ENCODE measurements around the gene ANO3.

The ANO3 gene

DNA sequence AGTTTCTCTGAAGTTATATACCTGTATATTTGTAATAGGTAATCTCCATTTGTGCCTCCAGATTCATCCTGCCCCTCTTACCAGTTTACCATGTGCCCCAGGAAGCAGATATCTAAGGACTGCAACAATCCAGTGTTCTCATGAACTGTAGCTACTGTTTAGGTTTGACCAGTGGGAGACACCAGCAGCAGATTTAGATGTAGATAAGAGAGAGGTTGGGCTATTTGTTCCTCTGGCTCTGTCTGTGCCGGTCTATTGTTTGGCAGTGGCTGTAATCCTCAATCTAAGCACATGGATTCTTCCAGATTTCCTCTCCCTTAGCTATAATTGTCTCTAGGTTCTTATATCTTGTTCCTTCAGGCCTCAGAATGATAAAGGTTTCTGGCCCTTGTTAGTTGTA lies 88.4 kb downstream of the ANO3 start:
- no peak for FAIRE-seq
- DNase-seq (ENCODE audit: insufficient read length, low spot score): no peak
- no peak for TF ChIP-seq POLR2A (IDR thresholded peaks at IDR 0.05; ENCODE audit: low read depth, low read length)

DNA sequence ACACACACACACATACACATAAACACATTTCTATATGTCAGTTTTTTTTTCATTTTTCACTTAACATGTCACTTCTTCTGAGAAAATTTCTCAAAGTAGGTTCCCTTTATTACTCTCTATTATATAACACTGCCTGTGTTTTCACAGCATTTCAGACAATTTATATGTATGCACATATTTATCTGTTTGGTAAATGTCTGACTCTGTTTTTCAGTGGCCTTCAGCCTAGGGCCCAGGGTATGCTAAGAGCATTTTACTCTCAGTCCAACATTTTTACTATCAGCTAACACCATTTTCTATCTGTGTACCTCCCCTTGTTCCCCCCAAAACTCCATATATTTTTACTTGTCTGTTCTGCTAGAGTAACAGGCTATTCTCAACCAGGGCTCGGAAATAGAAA lies 92.3 kb downstream of the ANO3 start:
- no peak for DNase-seq (ENCODE audit: insufficient read length, low spot score)
- no peak for TF ChIP-seq POLR2A (IDR thresholded peaks at IDR 0.05; ENCODE audit: low read depth, low read length)
- FAIRE-seq: no peak

DNA sequence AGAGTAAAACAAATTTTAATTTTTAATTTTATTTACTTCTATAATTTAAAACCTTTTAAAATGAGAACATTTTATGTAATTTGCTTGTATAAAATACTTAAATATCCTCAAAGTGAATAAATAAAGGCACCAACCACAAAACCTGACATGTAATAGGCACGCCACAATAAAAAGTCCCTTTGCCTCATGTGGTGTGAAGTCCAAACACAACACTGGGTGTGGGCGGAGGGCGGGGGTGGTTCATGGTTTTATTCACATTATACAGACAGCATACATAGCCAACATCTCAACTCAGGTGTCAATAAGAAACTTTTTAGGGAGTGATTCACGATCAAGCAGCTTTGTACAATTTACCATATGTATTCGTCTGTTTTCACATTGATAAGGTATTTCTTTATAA lies 107.9 kb downstream of the ANO3 start:
- no peak for TF ChIP-seq POLR2A (IDR thresholded peaks at IDR 0.05; ENCODE audit: low read depth, low read length)

DNA sequence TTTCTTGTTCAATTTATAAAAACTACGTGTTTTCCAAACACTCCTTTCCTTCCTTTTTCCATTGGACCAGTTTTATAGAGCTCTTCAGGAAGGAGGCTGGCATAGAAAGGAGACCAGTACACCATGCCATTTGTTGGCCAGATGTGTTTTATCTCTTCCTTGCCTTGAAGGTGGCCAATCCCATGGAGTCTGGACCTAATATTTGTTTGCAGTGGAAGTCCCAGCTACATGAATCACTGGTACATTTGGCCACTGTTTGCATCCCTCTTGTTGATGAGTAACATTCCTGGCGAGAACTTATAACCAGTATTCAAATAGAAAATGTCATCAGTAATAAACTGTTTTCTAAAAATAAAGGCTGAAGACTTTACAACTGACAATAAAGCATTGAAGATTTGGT lies 110.2 kb downstream of the ANO3 start:
- DNase-seq (ENCODE audit: insufficient read length, low spot score) (no peak), FAIRE-seq (no peak)
- no peak for TF ChIP-seq POLR2A (IDR thresholded peaks at IDR 0.05; ENCODE audit: low read depth, low read length)

More for the DNA sequence above, 107.9 kb downstream of the ANO3 start:
- DNase-seq (ENCODE audit: insufficient read length, low spot score) (no peak), FAIRE-seq (no peak)

DNA sequence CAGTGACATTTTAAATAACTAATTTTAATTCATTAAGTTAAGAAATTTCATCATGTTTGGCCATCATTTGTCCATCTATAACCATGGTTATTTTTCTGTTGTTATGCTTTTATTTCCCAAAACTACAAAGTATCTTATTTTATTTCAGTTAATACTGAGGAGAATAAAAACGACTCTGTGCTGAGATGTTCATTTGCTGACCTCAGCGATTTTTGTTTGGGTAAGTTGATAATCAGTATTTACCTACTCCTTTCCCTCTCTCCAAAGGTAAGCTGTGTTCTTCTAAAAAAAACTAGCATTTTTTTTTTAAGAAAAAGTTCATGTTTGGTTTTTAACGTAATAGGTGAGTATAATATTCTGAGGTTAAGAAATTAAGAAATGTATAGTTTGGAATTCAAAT lies 111.7 kb downstream of the ANO3 start:
- no peak for DNase-seq (ENCODE audit: insufficient read length, low spot score)
- no peak for FAIRE-seq
- TF ChIP-seq POLR2A (IDR thresholded peaks at IDR 0.05; ENCODE audit: low read depth, low read length): no peak

DNA sequence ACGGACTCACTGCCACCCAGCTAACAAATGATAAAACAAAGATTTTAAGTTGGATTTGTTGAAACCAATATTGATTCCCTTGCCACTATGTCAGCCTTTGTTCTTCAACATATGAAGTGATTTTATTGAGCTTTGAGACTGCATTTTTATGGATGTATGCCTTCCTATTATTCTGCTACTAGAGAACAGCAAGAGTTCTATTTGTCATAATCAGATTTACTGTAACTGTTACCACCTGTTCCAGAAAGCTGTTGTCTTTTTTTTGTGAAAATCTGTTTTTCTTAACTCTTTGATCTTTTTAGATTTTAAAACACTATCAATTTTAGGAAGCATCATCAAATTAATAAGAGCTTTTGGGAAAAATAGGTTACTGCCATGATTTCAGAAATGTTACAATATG lies 125.7 kb downstream of the ANO3 start:
- no peak for FAIRE-seq

DNA sequence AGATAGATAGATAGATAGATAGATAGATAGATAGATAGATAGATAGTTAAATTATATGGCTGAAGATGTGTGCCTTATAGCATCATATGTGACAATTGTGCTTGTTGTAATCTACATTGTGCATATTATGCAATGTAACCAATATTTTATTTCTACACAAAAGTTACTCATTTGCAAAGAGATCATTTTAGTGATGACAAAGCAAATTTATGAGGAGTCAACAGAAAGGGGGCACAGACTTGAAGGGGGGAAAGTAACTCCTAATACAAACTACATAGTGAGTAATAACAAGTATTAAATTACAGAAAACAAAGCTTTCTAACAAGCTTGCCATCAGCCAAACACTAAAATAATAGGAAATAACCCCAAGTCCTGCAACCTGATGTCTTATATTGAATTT lies 133.3 kb downstream of the ANO3 start:
- no peak for DNase-seq (ENCODE audit: insufficient read length, low spot score)
- no peak for TF ChIP-seq POLR2A (IDR thresholded peaks at IDR 0.05; ENCODE audit: low read depth, low read length)
- no peak for FAIRE-seq

More for the DNA sequence above, 125.7 kb downstream of the ANO3 start:
- no peak for TF ChIP-seq POLR2A (IDR thresholded peaks at IDR 0.05; ENCODE audit: low read depth, low read length)
- no peak for DNase-seq (ENCODE audit: insufficient read length, low spot score)

DNA sequence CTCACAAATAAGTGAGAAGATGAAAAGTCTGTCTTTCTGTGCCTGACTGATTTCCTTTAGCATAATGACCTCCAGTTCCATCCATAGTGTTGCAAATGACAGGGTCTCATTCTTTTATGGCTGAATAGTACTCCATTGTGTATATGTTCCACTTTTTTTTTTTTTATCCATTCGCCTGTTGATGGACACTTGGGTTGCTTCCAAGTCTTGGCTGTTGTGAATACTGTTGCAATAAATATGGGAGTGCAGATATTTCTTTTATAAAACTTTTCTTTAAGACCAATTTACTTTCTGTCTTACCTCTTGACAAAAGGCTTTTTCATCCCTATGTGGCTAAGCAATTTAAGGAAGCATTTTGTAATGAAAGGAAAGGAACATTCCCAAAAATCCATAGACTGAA lies 135.6 kb downstream of the ANO3 start:
- DNase-seq (ENCODE audit: insufficient read length, low spot score) (no peak), FAIRE-seq (no peak)
- no peak for TF ChIP-seq POLR2A (IDR thresholded peaks at IDR 0.05; ENCODE audit: low read depth, low read length)

DNA sequence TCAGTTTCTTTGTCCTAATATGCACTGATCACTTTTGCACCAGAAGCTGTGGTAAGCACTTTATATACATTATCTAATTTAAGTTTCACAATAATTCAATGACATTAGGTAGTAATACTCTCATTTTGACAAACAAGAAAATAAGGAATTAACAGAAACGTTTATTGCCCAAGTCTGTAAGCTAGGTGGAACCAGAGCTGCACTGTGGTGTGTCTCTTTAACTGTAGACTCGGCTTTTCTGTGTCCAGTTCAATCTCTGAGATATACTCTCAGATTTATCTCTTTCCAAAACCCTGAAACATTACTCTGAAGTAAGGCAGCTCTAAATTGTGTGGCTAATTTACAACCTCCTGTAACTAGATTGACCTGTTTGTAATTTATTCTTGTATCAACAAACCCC lies 139.1 kb downstream of the ANO3 start:
- no peak for DNase-seq (ENCODE audit: insufficient read length, low spot score)
- no peak for FAIRE-seq
- no peak for TF ChIP-seq POLR2A (IDR thresholded peaks at IDR 0.05; ENCODE audit: low read depth, low read length)

DNA sequence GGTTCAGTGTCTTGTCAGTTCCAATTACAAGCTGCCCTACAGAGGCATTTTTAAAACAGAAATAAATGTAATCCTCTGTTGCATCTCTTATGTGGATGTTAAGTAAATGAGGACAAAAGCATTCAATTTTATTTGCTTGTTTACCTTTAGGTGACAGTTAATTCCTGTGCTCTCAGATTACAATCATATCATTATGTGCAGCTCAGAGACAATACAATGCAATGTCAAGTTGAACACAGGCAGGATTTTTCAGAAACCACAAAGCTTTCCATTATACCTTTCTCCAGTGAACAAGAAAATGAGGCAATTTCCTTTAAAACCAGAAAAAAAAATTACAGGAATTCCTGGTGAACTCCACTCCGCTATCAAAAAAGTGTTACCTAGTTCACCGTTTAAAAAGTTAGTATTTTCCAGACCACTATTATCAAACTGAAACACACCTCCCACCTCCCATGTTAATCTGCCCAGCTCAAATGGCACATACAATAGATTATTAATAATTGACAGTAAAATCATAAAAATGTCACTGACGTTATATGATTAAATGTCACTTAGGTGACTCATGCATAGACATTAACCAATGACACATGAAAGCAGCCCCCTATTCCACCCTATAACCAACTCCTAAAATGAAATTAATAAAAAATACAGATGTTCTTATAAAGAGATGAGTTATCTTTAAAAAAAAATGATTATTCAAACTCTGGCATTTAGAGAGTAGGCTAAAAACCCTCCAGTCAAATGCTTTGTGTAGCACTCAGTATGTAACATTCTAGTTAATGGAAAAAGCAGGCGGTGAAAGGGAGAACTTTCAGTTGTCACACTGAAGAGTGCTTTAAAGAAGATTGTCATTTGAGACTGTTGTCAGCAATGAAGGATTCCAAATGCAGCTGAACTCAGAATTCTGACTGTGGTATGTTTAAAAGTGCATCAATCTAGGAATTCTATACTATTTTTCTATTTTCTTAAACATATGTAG lies 141.6 kb downstream of the ANO3 start:
- FAIRE-seq: no peak
- DNase-seq (ENCODE audit: insufficient read length, low spot score): no peak
- TF ChIP-seq POLR2A (IDR thresholded peaks at IDR 0.05; ENCODE audit: low read depth, low read length): no peak

DNA sequence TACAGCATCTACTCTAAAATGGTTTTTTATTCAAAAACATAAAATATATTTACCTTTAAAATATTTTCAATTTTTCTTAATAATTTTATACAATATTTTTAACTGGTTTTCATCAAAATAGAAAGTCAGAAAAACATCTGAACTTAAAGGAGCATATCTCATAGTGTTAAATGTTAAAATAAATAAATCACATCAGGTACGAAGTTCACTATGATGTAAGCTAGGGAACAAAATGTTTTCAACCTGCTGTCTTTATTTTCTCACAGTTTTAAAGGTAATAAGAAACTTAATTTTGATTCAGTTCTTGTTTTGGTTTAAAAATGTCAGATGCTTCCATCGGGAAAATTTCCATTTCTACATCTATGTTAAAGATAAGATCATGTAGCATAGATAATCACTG lies 142.5 kb downstream of the ANO3 start:
- FAIRE-seq (no peak), DNase-seq (ENCODE audit: insufficient read length, low spot score) (no peak)
- TF ChIP-seq POLR2A (IDR thresholded peaks at IDR 0.05; ENCODE audit: low read depth, low read length): no peak

DNA sequence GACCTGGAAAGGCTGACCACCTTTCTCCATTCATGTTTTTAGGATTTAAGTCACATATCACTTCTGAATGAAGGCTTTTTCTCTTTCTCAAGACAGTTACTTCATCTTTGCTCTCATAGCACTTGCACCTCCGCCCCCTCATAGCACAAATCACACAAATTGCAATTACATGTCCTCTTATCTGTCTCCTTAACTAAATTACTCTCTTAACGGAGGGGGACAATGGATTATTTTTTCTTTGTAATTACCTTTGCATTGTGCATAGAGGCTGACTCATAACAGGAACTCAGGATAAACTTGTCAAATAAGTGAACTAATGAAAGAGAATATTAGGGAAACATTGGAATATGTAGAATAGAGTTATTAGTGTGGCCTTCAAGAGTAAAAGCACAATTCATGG lies 145.5 kb downstream of the ANO3 start:
- FAIRE-seq (no peak), DNase-seq (ENCODE audit: insufficient read length, low spot score) (no peak)
- no peak for TF ChIP-seq POLR2A (IDR thresholded peaks at IDR 0.05; ENCODE audit: low read depth, low read length)

DNA sequence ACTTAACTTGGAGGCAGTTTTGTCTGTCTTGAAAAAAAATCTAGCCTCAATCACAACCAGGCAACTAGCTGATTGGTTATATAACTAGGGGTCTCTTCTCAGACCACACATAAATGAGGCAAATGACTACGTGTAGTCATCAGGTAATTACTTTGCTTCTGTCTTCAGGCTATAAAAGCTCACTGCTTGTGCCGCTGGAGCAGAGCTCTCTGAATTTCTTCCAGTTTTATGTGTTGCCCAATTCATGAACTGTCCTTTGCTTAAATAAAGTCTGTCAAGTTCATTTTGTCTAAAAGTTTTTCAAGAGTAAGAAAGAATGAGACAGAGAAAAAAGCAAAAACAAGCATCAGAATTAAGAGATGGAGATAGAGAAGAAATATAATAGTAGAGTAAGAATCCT lies 146.8 kb downstream of the ANO3 start:
- FAIRE-seq: no peak
- DNase-seq (ENCODE audit: insufficient read length, low spot score): no peak

DNA sequence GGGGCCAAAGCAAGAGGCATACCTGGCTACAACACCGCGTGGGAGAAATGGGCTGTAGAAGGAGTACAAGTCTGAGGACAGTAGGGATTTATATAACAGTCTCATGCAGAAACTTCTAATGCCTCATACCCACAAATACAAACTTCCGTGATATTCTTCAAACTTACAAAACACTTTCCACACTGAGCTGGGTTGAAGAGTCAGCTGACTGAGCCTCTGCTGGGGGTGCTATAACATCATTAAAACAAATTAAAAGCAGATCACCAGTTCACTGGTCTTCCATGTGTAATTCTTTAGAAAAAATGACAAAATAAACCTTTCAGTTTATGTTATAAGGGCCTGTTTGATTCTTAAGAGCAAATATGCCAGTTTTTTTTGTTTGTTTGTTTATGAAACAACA lies 148.1 kb downstream of the ANO3 start:
- DNase-seq (ENCODE audit: insufficient read length, low spot score) (no peak), FAIRE-seq (no peak)
- no peak for TF ChIP-seq POLR2A (IDR thresholded peaks at IDR 0.05; ENCODE audit: low read depth, low read length)

More for the DNA sequence above, 146.8 kb downstream of the ANO3 start:
- no peak for TF ChIP-seq POLR2A (IDR thresholded peaks at IDR 0.05; ENCODE audit: low read depth, low read length)

DNA sequence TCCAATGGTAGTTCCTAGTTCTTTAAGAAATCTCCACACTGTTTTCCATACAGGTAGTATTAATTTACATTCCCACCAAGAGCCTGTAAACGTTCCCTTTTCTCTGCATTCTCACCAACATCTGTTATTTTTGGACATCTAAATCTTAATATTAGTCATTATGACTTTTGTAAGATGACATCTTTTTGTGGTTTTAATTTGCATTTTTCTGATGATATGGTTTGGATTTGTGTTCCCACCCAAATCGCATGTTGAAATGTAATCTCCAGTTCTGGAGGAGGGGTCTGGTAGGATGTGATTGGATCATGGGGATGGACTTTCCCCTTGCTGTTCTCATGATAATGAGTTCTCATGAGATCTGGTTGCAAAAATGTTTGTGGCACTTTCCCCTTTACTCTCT lies 151.2 kb downstream of the ANO3 start:
- FAIRE-seq (no peak), DNase-seq (ENCODE audit: insufficient read length, low spot score) (no peak)
- TF ChIP-seq POLR2A (IDR thresholded peaks at IDR 0.05; ENCODE audit: low read depth, low read length): no peak

All from H54 (cell line).